Activated CD4-positive, alpha-beta T cell treated with anti-CD3 and anti-CD28 coated beads, Interleukin-2, amount 10 ng/mL, durations not matched to agents 24 days and 14 days (primary cell): ENCODE measurements around the gene MRPL2. TPM values are rescaled to one million over a fixed set of nuclear protein-coding genes. Genes with fewer than 3 reads are reported as not detected.
A peak's percentile ranks its signal among the peaks of the same experiment; 100 is the strongest.

Source experiments
- DNase-seq: peaks from one replicate; pipeline ENCODE4 v3.0.0; 2022
- H3K27ac Mint-ChIP-seq: one replicate; pipeline ENCODE4 v1.8.0; 2022; ENCODE audit warnings: mild to moderate bottlenecking, mixed read lengths
- H3K27me3 Mint-ChIP-seq: one replicate; pipeline ENCODE4 v1.8.0; 2022; ENCODE audit warnings: mixed read lengths
- H3K36me3 Mint-ChIP-seq: one replicate; pipeline ENCODE4 v1.8.0; 2022; ENCODE audit warnings: low read depth, mild to moderate bottlenecking, mixed read lengths
- H3K4me1 Mint-ChIP-seq: one replicate; pipeline ENCODE4 v1.8.0; 2021; ENCODE audit warnings: mixed read lengths
- H3K4me3 Mint-ChIP-seq: one replicate; pipeline ENCODE4 v1.8.0; 2022; ENCODE audit warnings: mild to moderate bottlenecking, moderate library complexity, mixed read lengths
- H3K9me3 Mint-ChIP-seq: one replicate; pipeline ENCODE4 v1.8.0; 2021; ENCODE audit warnings: mixed read lengths
- intact Hi-C: fragments of 100-400 bp; cut with micrococcal nuclease; formaldehyde crosslinking; loops from one replicate; pipeline ENCODE4 v1.15.1; 2023
- total RNA-seq: library from RNA; stranded (reverse); gene quantifications from 2 replicates; pipeline ENCODE4 v1.2.3, GENCODE V29; 2022

MRPL2 gene
- total RNA-seq: 83.8 and 103 TPM in 2 replicates

DNA sequence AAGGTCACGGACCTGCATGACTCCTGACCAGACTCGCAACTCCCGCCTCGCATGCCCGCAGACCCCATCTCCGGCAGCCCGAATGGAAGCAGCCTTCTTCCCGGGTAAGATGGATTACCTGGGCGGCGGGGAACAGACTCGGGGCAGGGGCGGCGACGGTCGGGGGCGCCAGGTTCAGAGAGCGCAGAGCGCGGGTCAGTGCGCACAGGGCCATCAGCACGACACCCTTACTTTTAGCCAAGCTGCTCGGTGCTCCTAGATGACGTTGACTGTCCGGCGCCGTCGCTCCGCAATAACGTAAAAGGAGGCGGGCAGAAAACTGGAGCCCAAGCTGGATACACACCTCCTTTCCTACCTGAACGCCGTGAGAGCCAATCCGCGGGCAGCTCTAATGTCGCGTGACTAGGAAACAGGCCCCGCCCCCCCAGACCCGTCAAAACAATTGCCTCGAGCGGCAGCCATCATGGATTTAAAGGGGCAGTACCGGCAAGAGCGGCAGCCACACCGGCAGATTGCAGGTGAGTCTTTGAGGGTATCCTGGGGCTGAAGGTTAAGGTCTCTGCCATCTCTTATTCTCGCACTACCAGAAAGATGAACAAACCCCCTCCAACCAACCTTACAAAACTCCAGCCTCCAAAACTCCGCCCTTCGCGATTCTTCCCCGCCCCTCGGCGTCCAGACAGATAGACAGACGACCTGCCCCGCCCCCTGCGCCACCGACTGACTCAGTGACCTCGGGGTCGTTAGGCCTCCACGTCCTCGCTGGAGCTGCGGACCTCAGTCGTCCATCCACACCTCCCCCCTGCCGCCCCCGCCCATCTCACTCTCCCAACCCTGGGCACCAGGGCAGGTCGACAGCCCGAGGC is at the start of gene MRPL2, which contains the start of gene KLC4:
Gene MRPL2, minus strand, starts transcription at position 267 of the 866 bp plus-strand sequence. Its CDS starts 53 bp downstream, at position 214.
Gene KLC4, plus strand, starts transcription at position 464 of the 866 bp plus-strand sequence. CDS start 1,705 bp downstream, outside the sequence.
- peak; percentile 99 for DNase-seq
- intact Hi-C loops: loop anchor here (1.0 to 10.0 kb wide), 8 partner anchors 45 to 495 kb away; partner anchors contain the start of genes CNPY3, KLHDC3, PPP2R5D and SRF
- Mint-ChIP-seq H3K4me3 (peak within 1 kb of the TSS; percentile 99), H3K27me3 (no peaks in the 10 kb centered on the region), H3K36me3 (peaks cover 24% of the 10 kb centered on the region), H3K27ac (peak within 1 kb of the TSS; percentile 98), H3K4me1 (peaks cover 35% of the 10 kb centered on the region), H3K9me3 (no peaks in the 10 kb centered on the region)

DNA sequence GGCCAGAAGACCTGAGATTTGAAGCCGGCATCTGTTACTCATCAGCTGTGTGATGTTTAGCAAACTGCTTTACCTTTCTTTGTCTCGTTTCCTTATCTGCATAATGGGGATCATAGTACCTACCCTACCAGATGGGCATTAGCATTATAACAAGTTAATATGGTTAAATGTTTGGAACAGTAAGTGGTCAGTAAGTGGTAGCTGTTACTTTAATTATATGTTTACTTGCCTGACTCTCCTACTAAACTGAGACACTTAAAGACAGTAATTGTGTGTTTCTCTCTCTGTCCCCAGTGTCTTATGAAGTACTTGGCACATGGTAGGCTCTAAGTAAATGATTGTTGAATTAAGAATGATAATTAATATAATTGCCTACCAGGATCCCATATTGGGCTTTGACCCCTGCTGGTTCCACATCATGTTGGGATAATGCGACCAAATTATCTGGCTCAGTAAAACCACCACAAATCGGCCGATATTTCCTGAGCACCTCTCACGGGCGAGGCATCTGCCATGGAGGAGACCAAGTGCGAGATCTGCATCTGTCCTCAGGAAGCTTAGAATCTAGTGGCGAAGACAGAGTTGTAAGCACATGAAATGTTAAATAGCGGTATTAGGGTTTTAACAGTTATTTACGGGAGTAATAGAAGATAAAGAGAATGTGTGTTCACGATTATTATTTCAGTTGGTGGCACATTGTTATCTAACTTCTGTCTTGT is 48.3 kb upstream of the MRPL2 start:
- Mint-ChIP-seq H3K9me3 (no peaks in the 10 kb centered on the region), H3K27me3 (peaks cover 5% of the 10 kb centered on the region), H3K4me1 (no peaks in the 10 kb centered on the region), H3K36me3 (no peaks in the 10 kb centered on the region), H3K4me3 (no peak overlapping the region), H3K27ac (no peak overlapping the region)
- intact Hi-C loops: no loop called here
- DNase-seq: no peak

DNA sequence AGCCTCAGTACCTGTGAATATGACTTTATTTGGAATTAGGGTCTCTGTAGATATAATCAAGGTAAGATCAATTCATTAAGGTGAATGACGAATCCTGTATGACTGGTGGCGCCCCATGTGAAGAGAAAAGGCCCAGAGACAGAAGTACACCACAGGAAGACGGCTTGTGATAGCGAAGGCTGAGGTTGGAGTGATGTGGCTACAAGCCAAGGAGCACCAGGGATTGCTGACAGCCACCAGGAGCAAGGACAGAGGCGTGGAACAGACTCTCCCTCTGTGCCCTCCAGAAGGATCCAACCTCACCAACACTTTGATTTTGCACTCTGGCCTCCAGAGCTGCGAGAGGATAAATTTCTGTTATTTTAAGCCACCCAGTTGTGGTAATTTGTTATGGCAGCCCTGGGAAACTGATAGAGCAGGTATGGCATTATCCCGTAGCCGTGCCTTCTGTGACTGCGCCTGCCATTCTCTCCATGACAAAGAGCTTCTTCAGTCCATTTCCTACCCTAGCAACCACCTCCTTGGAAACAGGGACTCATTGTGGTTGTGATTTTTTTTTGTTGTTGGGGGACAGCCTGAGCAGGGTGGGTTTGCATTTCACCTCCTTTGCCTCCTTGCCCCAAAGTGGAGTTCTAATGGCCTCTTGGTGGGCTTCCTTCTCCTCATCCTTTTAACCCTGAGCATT is 46.4 kb upstream of the MRPL2 start:
- no peaks in the 10 kb centered on the region for H3K4me1 Mint-ChIP-seq
- intact Hi-C loops: no loop called here
- no peak overlapping the region for H3K4me3 Mint-ChIP-seq
- no peaks in the 10 kb centered on the region for H3K36me3 Mint-ChIP-seq
- H3K9me3 Mint-ChIP-seq: no peaks in the 10 kb centered on the region
- DNase-seq: no peak
- H3K27me3 Mint-ChIP-seq: peaks cover 5% of the 10 kb centered on the region
- no peak overlapping the region for H3K27ac Mint-ChIP-seq

DNA sequence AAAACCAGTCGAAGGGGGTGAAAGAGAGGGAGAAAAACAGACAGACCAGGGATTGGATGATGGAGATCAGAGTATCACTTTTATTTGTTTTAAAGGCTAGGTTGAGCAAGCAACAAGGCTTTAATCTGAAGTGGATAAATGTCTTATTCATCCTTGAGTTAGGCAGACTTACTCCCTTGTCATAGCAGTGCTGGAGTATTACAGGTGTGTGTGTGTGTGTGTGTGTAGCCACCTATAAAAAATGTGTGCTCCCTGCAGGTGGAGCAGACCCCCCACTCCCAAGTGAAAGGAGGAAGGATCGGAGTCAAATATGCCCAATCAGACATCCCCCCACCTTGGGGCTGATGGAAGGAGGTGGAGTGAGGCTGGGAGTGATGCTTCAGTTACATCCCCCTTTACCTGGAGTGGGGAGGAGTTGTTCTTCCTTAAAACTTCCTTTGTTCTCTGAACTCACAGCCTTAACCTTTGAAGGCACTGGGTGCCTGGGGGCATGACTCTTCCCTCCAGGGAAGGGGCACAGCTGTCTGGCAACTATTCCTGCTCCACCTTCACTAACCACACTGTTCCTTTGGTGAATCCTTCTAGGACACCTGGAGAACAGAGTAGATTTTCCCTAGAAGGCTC is 44.1 kb upstream of the MRPL2 start:
- Mint-ChIP-seq H3K27me3 (peaks cover 5% of the 10 kb centered on the region), H3K4me1 (no peaks in the 10 kb centered on the region), H3K36me3 (no peaks in the 10 kb centered on the region), H3K27ac (no peak overlapping the region), H3K9me3 (no peaks in the 10 kb centered on the region), H3K4me3 (no peak overlapping the region)
- intact Hi-C loops: no loop called here
- DNase-seq: no peak

DNA sequence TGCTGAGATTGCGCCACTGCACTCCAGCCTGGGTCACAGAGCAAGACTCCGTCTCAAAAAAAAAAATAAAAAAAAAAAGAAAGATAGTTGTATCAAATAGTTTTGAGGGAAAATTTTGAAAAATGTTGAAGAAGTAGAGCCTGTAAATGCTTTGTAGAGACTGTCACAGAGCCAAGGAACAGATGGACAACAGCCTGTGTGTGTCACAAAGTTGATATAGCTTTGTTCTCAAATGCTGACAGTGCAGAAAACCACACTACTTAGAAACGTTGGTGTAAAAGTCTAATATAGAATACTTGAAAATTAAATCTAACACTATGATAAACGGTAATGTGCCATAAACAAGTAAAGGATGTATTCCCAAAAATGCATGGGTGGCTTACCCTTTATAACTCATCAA is 42.3 kb upstream of the MRPL2 start:
- Mint-ChIP-seq H3K9me3 (no peaks in the 10 kb centered on the region), H3K27ac (no peak overlapping the region), H3K4me1 (no peaks in the 10 kb centered on the region), H3K36me3 (no peaks in the 10 kb centered on the region), H3K27me3 (peaks cover 3% of the 10 kb centered on the region), H3K4me3 (no peak overlapping the region)
- DNase-seq: no peak
- intact Hi-C loops: no loop called here

DNA sequence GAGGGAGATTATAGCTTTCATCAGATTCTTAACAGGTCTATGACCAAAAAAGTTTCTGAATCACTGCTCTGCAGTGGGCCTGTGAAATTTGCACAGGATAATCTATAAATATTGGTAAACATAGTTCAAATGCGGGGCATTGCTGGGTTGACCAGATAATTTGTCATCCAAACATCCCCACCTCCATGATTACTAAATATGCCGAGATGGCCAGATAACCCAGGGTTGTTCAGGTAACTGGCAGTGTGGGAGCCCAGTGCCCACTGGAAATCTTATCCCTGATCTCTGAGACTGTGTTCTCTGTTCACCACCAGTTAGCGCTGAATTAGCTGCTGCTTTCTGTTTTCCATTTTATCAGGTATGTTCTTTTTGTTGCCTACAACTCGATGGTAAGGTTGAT is 38.3 kb upstream of the MRPL2 start:
- H3K27me3 Mint-ChIP-seq: no peaks in the 10 kb centered on the region
- intact Hi-C loops: no loop called here
- no peaks in the 10 kb centered on the region for H3K36me3 Mint-ChIP-seq
- H3K4me1 Mint-ChIP-seq: peaks cover 11% of the 10 kb centered on the region
- H3K9me3 Mint-ChIP-seq: no peaks in the 10 kb centered on the region
- H3K27ac Mint-ChIP-seq: no peak overlapping the region
- H3K4me3 Mint-ChIP-seq: no peak overlapping the region
- DNase-seq: no peak

DNA sequence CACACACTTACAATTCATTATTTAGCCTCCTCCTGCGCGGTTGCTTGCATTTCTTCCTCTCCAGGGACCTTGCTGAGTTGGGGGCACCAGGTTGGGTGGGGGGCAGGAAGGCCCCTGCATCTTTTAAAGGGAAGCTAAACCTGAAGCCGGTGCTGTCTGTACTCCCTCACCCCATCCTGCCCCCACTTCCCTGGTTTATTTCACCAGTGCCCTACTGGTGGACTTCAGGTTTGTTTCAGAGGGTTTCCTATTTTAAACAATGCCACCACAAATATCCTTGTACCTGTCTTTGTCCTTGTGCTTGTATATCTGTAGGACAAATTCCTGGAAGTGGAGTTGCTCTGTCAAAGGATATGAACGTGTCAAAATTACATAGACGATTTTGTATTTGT is 37.9 kb upstream of the MRPL2 start:
- Mint-ChIP-seq H3K9me3 (no peaks in the 10 kb centered on the region), H3K4me1 (peaks cover 11% of the 10 kb centered on the region), H3K36me3 (no peaks in the 10 kb centered on the region), H3K4me3 (no peak overlapping the region), H3K27ac (no peak overlapping the region), H3K27me3 (no peaks in the 10 kb centered on the region)
- intact Hi-C loops: no loop called here
- no peak for DNase-seq

DNA sequence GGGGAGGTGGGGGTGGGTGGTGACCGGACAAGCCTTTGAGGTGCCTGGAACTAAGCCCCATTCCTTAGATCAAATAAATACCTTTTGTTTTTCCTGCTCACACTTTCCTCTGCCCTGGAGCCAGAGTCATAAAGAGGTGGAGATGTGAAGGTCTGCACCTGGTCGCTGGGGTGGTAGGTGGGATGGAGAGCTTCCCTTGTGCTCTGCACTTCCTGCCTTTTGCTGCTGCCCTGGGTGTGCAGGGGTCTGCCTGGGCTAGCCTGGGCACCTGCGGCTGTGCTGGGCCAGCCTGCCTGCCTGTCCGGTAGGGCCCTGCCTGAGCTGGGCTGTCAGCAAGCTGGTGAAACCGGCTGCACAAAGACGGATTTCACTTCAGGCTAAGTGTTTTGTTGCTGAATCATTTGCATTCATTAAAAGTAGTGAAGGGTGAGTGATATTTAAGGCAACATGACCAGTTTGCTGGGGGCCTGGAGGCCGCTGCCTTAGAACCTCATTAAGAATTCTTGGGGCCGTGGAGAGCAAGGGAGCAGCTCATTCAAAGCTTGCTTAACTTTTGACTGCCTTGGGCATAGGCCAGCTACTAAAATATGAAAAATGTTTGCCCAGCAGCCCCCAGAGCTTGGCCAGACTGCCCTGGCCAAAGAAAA is 37.3 kb upstream of the MRPL2 start:
- H3K27ac Mint-ChIP-seq: no peak overlapping the region
- no peaks in the 10 kb centered on the region for H3K9me3 Mint-ChIP-seq
- intact Hi-C loops: no loop called here
- peaks cover 11% of the 10 kb centered on the region for H3K4me1 Mint-ChIP-seq
- no peaks in the 10 kb centered on the region for H3K27me3 Mint-ChIP-seq
- H3K4me3 Mint-ChIP-seq: no peak overlapping the region
- DNase-seq: no peak
- H3K36me3 Mint-ChIP-seq: no peaks in the 10 kb centered on the region

DNA sequence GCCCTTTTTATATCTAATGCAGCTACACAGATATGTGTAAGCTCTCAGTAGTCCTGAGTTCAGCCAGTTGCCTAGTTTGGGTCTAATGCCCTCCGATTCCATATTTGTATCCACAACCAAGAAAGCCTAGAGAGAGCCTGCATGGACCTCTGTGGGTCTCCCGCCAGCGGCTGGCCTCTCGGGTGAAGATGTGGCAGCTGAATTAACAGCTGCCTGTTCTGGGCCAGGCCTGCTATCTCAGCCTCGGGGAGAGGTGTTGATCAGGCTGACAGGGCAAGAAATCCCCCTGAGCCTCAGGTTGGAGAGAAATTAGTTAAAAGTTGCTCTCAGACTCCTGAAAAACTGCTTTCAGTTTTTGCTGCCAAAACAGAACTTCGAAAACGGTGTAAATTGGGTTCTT is 36.7 kb upstream of the MRPL2 start:
- no peak overlapping the region for H3K4me3 Mint-ChIP-seq
- H3K36me3 Mint-ChIP-seq: no peaks in the 10 kb centered on the region
- H3K9me3 Mint-ChIP-seq: no peaks in the 10 kb centered on the region
- no peaks in the 10 kb centered on the region for H3K27me3 Mint-ChIP-seq
- intact Hi-C loops: no loop called here
- no peak overlapping the region for H3K27ac Mint-ChIP-seq
- peaks cover 11% of the 10 kb centered on the region for H3K4me1 Mint-ChIP-seq
- DNase-seq: no peak

DNA sequence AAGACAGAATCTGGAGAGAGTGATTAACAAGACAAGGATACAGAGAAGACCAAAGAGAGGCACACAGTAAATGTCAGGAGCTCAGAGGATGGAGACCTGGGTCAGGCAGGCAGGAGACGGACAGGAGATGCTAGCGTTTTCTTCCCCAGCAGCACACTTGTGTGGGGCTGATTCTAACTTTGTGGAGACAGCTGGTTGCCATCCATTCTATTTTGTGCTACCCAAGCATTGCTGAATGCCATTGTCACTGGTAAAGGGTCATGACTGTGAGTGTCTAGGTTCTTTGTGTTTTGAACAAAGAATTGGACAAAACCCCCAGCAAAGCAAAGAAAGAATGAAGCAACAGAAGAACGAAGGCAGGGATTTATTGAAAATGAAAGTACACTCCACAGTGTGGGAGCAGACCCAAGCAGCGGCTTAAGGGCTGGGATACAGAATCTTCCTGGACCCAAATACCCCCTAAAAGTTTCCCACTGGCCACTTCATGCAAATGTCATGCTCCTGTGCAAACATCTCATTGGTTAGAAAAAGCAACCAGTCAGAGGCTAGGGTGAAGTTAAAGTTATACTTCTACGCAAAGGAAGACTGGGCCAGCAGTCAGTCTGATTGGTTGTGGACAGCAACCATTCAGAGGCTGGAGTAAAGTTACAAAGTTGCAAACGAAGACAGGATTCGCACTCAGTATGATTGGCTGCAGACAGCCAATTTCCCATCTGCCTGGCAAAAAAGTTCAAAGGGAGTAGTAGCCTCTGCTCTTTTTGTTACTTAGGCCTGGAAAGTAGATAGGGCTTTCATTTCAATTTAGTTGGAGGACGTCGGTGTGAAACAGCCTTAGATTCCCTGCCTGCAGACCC is 34.4 kb upstream of the MRPL2 start:
- Mint-ChIP-seq H3K4me1 (peaks cover 11% of the 10 kb centered on the region), H3K27ac (no peak overlapping the region), H3K4me3 (peak overlapping the region; percentile 55), H3K27me3 (no peaks in the 10 kb centered on the region), H3K9me3 (no peaks in the 10 kb centered on the region), H3K36me3 (no peaks in the 10 kb centered on the region)
- no peak for DNase-seq
- intact Hi-C loops: no loop called here

DNA sequence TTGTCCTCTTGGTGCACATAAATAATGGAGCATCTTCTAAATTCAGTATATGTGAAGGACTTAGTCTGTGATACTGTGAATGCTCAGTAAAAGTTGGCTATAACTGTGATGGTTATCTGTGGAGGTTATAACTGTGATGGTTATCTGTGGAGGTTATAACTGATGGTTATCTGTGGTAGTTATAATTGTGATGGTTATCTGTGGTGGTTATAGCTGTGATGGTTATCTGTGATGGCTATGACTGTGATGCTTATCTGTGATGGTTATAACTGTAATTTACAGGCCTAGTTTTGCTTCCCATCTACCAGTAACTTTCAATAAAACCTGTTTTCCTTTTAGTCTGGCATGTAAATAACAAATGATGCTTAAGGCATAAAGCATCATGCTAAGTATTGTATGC is 33.4 kb upstream of the MRPL2 start:
- Mint-ChIP-seq H3K36me3 (no peaks in the 10 kb centered on the region), H3K4me1 (peaks cover 11% of the 10 kb centered on the region), H3K27me3 (no peaks in the 10 kb centered on the region), H3K4me3 (no peak overlapping the region), H3K9me3 (no peaks in the 10 kb centered on the region), H3K27ac (no peak overlapping the region)
- no peak for DNase-seq
- intact Hi-C loops: no loop called here

DNA sequence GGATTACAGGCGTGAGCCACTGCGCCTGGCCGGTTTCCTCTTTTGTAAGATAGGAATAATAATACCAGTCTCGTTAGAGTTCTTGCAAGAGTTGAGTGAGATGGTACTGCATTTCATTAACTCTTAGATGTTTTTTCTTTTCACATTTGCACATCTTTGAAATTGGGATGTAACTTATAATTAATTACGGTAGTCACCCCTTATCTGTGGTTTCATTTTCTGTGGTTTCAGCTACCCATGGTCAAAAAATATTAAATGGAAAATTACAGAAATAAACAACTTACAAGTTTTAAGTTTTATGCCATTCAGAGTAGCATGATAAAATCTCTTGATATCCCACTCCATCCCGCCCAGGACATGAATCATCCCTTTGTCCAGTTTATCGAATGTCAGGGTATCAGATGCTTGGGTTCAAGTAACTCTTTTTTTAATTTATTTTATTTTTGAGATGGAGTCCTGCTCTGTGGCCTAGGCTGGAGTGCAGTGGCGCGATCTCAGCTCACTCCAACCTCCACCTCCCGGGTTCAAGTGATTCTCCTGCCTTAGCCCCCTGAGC is 32.3 kb upstream of the MRPL2 start:
- Mint-ChIP-seq H3K27ac (no peak overlapping the region), H3K9me3 (no peaks in the 10 kb centered on the region), H3K4me3 (no peak overlapping the region), H3K4me1 (peaks cover 11% of the 10 kb centered on the region), H3K36me3 (no peaks in the 10 kb centered on the region), H3K27me3 (no peaks in the 10 kb centered on the region)
- intact Hi-C loops: no loop called here
- DNase-seq: no peak
